ENCODE results near the gene KRT2.

Gene KRT2

DNA sequence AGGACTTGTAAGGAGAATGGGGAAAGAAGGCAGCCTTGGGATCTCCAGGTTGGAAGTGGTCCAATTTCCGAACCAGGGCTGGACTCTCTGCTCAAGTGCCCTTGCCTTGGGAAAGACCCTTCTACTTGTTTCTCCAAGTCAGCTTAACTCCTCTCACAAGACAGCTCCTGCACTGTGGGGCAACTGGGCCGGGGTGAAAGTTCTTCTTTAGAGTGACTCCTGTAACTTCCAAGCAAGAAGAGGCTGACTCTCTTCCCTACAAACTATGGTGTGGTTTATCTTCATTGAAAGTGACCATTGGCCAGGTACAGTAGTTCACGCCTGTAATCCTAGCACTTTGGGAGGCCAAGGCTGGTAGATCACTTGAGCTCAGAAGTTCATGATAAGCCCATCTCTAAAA lies 14.5 kb upstream of the KRT2 start:
- DNase-seq (ENCODE audit: low read depth, low spot score) = no peak

DNA sequence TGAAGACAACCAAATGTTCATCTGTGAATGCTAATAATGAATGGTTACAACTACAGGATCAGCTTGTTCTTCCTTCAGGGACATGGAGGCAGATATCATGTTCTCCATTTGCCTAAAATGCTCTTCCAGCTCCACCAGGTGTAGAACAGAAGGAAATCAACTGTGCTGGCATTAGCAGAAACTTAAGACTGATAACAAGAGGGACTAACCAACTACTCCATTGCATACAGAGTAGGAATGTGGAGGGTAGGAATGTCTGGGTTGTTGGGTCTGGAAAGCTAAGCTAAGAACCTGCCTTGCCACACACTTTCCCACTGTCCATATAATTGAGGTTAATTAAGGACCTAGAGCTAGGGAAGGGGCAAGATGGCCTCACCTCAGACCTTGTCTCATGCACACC lies 11.4 kb upstream of the KRT2 start:
- DNase-seq (ENCODE audit: low read depth, low spot score) = no peak

DNA sequence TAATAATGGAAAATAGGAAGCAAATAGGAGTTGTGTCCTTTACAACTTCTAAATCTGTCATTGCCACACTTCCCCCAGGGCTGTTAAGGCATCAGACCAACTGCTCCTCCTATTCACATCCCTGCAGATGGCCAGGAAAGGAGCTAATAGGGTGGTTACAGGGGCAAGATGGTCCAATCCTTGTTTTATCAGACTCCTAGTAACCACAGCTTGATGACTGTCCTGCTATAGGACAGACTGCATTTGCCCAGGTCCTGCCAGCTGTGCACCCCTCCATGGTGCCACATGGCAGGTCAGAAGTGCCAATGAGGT lies 10.9 kb upstream of the KRT2 start:
- DNase-seq (ENCODE audit: low read depth, low spot score) = no peak

DNA sequence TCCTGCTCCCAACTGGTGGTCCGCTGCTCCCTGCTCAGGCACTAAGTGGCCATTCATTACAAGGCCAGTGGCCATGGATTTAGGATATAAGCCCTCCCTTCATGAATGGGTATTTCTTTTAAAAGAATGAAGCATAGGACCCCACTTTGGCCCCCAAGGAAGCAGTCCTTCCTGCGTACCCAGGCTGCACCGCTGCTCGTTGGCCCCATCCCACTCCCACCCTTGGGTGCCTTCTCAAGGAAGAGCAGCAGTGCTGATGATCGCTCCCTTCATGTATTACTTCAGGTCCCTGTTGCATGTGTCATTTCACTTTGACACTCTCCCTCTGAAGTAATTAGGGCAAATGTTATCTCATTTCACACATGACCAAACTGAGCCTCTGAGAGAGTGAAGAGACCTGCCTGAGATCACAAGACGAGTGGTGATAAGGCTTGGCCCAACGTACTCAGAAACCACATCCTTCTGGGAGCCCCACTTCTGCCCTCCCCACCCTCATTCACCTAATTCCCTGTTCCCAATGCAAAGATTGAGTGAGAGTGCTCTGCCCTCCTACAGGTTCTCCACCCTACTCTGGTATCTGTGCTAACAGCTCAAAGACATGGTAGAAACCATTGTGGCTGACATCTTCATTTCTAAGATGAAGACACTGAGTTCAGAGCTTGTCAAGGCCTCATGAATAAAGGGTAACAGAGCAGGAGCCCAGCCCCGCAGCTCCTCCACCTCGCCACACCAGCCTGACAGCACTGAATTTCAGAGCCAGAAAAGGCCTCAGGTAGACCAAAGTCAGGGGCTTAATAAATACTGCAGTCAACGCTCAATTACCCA lies 10.3 kb upstream of the KRT2 start:
- DNase-seq (ENCODE audit: low read depth, low spot score) = no peak

DNA sequence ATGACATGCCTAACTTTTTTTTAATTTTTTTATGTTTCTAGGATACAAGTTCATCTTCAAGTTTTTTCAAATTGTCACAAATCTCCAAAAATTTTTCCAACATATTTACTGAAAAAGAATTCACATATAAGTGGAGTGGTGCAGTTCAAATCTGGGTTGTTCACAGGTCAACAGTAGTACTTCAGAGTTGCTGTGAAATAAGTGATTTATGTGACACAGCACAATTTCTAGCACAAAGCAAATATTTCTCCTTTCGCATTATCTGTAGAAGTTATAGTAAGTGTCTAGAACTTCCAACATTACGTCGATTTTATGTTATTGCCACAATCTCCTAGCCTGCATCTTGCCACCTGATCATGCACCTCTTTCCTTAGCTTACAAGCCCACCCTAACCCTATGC lies 9.7 kb upstream of the KRT2 start:
- no peak for DNase-seq (ENCODE audit: low read depth, low spot score)

DNA sequence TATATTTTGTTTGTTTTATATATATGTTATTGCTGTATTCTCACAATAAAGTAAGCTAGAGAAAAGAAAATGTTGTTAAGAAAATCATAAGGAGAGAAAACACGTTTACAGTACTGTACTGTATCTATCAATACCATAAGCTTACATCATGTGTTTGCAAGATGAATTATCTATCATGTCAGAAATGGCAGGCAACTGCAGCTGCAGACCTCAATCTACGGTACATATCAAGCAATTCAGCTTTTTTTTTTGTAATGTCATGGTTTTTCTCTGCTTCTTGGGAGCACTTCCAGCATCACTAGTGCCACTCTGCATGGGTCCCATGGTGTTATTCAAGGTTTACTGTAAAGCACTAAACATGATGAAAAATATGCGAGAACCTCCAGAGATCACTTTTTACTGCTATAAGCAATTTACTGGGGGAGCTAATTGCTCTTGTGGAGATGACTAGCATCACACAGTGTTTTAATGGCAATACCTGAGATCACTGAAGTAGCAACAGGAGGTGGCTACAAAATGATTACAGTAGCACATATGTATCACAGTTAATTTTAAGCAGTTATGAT lies 9.0 kb upstream of the KRT2 start:
- DNase-seq (ENCODE audit: low read depth, low spot score) = no peak

DNA sequence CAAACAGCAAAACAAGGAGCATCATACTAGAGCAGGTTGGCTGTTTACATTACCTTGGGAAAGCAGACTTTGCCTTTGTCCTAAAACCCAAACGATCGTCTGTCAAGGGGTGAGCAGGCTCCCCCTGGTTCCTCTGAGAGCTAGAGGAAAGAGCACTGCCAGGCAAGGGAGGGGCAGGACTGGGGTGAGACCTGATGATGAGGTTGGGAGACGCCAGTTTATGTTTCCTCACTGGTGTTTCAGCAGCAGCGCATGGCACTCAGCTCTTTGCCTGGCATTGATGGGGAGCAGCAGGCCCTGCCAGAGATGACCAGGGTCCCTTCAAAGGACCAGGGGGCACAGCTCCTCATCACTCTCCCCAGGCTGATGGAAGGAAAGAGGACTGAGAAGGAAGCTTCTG lies 7.9 kb upstream of the KRT2 start:
- DNase-seq (ENCODE audit: low read depth, low spot score) = no peak

DNA sequence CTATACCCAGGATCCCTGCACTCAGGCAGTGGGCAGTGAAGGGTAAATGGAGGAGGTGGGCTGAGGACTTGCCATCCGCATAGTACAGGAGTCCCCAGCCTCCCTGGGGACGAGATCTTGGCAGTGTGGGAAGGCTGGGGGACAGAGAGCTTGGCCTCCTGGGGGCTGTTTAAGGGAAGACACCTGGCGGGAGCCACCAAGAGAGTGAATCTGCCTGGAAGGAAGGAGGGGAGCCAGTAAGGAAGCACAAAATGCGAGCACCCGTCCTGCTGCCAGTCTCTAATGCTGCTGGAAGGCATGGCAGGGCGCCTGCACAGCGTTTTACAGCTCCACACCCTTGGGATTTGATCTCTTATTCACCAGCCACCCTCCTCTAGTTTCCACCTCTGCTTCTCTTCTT lies 7.4 kb upstream of the KRT2 start:
- no peak for DNase-seq (ENCODE audit: low read depth, low spot score)

DNA sequence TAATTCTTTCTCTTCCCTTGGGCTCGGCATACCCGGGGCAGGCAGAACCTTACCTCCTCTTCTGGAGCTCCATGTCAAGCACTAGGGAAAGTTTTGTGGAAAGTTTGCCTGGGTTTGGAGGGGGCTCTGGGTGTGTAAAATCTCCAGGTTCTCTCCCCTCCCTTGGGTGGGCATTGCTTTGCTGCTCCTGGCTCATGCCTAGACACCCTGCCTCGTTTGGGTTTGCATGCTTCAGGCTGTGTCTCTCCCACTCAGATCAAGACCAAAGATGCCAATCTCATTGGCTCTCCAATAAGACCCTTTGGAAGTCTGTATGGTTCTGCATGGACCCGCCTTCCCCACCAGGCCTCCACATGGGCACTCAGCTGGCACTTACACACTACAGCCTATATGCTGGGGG lies 6.2 kb upstream of the KRT2 start:
- no peak for DNase-seq (ENCODE audit: low read depth, low spot score)

DNA sequence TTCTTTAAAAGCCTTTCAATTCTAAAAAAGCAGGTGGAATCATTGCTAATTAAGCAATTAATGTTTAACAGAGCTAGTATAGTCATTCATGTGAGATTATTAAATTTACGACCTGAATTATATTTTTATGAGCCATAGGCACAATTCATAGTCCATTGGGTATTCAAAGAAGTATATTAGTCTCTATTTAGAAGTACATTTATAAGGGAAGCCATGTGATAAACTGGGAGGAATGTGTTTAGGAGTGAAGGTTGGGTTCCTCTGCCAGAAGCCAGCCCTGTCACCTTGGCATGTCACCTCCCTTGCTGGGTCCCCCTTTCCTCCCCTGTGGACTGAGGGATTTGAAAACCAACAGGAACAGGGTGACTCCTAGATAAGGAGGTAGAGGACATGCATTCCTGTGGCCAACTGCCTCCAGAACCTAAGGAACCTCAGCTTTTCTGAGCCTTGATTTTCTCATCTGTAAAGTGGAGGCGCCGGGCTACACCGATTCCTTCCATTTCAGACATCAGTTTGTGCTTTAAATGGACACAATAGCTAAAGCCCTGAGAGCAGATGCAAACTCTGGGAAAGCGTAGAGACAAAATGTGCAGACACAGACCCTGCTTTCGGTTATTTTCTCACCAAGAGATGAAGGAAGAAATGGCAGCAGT lies 5.4 kb upstream of the KRT2 start:
- no peak for DNase-seq (ENCODE audit: low read depth, low spot score)

DNA sequence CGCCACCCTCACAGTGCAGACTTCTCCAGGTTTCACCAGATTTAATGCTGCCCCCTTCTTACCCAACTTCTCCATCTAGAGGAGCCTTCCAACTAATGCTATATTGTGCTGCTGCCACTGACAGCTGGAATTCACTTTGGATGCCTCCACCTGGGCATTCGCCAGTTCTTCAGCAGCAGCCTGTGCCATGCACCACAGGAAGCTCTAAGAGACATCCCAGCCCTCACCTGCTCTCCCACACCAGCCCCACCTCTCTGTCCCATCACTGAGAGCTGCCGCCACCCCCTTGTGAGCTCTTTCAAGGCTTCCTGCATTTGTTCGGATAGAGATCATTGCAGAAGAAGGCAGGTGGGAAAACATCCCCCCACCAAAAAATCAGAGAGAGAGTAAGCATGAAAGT lies 4.6 kb upstream of the KRT2 start:
- no peak for DNase-seq (ENCODE audit: low read depth, low spot score)

DNA sequence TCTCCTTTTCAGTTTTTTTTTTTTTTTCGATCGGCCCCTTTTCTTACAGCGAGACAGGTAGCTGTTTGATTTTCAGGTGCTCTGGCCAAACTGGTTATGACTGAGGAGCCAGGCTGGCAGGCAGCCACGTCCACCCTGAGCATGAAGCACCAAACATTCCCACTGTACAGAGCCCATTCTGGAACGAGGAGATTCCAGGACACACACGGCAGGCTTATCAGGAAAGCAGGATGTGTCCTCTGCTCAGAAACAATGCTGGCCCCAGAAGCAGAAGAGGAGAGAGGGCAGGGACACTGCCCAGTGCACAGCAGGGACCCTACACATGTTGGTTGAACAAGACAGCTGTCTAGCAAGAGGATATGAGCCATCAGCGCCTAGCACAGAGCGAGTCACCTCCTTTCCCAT lies 3.7 kb upstream of the KRT2 start:
- no peak for DNase-seq (ENCODE audit: low read depth, low spot score)

DNA sequence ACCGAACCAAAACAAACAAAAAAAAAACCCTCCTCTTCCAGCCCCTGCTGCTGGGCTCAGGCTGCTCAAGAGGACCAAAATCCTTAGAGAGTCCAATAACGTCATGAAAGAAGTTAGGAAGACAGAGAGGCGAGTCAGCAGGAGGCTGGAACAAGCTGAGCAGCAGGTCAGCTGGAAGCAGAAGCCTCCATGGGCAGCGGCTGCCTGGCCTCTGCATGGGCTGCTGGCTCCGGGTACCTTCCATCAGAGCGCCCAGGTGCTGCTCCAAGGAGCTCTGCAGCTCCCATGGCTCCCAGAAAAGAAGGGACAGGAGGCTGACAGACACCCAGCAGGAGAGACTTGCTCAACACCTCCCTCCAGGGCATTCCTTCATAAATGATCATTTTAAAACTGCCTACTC lies 3.2 kb upstream of the KRT2 start:
- DNase-seq (ENCODE audit: low read depth, low spot score) = no peak

DNA sequence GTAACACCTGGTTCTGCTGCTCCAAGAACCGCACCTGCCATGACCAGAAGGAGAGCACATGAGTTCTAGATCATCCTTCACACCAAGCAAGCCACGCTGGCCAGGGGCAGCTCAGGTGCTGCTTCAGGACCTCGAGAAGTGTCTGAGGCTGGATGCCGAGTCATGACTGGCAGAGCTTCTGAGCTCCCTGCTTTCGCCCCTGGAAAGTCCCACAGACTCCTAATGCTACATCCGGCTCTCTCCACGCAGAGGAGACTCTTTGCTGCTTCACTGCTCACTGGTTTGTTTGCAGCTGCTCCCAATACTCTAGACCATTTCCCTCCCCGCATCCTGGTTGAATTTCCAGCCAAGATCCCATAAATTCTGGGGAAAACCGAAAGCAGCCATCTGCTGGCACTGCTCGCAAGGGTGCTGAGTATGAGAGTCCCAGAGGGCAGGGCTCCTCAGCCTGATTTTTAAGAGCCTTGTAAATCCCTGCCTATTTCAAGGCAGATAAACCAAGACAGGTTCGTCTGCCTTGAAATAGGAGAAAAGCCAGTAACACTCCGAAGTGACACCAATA lies 1.4 kb downstream of the KRT2 start:
- DNase-seq (ENCODE audit: low read depth, low spot score) = no peak

DNA sequence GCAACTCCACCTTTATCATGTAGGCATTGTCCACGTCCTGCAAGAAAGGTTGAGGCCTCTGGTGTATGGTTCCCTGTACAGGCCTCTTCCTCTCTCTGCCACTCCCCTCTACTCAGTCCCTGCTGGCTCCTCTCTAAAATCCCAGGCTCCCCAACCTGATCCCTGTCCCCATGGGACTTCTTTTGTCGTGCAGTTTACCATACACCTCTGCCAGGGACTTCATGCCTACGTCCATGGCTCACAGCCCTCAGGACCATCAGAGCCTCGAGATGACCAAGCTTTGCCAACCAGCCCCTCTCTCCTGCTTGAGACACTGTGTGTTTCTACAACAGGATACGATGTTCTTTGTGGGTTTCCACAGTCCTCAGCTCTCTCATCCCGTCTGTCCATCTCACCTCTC lies 2.9 kb downstream of the KRT2 start:
- DNase-seq (ENCODE audit: low read depth, low spot score) = no peak

DNA sequence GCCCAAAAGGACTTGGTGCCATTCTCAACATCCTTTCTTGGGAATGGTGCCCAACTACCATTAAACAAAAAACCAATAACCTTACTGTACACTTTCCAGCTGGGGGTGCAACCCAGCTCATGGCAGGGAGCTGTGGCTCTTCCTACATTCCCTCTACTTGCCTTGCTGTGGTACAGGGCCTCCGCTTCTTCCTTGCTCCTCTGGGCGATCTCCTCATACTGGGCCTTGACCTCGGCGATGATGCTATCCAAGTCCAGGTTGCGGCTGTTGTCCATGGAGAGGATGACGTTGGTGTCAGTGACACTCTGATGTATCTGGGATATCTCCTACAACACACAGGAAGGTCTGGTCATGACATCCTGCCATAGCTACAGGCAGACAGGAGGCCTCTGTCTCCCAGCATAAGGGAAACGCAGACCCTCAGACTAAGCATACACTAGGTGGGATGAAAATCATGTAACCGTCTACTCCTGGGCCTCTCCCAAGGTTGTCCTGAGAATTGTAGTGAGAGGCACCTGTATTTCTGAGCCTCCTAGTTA lies 3.9 kb downstream of the KRT2 start:
- DNase-seq (ENCODE audit: low read depth, low spot score) = no peak

DNA sequence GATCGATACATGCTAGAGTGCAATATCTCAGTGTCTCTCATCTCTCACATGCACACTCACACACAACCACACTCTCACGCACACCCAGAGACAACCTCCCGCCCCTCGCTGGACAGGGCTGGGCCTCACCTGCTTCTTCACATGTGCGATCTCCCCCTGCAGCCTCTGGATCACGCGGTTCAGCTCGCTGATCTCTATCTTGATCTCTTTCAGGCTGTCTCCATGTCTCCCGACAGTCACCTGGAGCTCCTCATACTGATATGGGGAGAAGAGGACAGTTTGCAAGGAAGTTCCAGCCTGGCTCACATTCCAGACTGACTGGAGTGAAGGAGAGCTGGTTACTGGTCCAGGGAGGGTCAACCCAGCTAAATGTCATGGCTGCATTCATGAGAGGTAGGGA lies 4.4 kb downstream of the KRT2 start:
- no peak for DNase-seq (ENCODE audit: low read depth, low spot score)

DNA sequence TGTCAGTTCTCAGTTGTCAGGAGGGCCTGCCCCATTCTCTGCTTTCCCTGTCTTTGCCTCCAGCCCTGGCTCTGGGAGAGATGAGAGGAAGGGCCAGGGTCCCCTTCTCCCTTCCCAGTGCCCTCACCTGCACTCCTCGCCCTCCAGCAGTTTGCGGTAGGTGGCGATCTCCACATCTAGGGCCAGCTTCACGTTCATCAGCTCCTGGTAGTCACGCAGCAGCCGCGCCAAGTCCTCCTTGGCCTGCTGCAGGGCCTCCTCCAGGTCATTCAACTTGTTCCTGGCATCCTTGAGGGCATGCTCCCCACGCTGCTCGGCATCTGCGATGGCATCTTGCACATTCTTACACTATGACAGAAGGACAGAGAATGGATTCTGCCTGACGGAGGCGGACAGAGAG lies 5.4 kb downstream of the KRT2 start:
- DNase-seq (ENCODE audit: low read depth, low spot score) = no peak

DNA sequence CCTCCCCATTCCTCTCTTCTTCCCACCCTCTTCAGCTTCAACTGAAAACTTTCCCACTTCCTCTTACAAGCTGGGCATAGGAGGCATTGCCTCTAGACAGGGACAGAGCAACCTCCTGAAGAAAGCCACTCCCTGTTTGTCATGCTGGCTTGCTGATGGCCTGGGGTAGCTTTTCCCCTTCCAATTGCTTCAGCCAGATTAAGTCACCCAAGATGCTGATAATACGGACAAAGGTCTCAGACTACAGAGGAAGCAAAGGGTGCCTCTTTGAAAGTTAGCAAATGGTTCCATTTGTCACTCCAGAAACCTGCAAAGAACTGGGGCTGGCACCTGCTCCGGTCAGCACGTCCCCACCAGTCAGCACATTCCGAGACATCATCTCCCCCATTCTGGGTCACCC lies 6.0 kb downstream of the KRT2 start:
- no peak for DNase-seq (ENCODE audit: low read depth, low spot score)

DNA sequence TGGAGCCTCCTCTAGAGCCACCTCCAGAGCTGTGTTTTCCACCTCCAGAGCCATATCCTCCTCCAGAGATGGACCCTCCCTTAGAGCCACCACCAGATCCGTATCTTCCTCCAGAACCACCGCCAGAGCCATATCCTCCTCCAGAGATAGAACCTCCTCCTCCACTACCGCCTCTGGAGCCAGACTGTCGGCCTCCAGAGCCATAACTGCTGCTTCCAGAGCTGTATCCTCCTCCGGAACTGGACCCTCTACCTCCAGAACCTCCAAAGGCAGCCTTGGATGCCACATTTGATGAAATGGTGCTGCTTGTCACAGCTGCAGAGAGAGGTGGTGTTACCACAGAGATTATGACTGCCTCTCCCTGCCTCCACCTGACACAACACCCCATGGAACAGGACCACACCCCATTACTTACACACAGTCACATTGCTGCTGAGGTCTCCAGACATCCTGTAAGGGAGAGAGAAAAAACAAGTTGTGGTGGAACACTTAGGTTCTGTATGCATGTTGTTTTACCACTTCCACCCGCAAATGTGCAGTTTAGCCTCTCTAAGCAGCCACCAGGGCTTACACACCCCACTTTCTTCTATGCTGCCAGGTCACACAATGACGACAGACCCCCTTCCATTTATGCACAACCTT lies 6.8 kb downstream of the KRT2 start:
- DNase-seq (ENCODE audit: low read depth, low spot score) = no peak

DNA sequence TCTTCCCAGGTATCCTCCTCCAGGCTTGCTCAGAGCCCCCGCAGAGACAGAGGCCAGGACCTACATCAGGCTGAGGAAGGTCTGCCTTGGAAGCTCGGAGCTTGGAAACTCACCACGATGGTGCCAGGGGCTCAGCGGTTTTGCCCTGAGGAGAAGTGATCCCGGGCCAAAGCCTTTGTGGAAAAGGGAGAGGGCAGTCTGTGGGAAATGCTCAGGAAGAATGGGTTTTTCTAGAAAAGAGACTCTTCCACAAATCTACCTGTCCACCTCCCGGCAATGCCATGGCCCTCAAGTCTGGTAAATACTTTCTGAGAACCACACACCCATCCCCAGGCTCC lies 8.0 kb downstream of the KRT2 start:
- no peak for DNase-seq (ENCODE audit: low read depth, low spot score)

DNA sequence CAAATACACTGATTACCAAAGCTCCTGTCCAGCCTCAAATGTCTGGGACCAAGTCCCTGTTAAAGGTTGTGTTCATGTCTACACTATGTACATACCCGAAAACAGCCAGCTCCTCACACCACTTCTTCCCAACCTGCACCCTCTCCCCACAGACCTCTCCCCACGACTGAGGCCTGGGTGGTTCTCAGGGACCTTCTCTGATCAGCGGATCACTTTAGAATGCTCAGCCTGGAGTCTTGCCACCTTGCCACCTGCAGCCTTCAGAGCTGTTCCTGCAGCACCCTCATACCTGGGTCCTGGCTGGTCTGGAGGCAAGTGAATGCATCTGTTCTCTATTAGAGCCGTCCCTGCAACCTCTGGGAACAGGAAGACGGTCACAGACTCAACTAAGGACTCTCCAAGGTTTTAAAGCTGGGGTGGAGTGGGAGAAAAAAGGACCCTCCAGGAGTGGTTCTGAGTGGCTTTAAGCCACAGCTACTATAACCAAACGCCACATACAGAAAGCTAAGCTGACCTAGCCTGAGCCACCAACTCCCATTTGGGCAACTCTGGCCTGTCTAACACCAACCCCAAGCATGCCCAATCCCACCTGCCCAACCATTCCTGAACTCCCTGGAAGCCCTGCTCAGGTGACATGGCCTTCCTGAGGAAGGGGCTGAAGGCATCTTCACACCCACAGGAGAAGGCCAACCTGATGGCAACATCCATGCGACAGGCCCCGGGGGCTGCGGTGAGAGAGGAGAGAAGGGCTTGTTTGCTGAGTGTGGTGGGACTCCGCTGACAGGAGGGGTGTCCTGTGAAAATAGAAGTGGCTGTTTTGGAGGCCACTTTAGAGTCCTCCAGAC lies 8.6 kb downstream of the KRT2 start:
- no peak for DNase-seq (ENCODE audit: low read depth, low spot score)
